Thyroid gland (tissue), 4 donors: ENCODE results near the gene RRAD.

ENCODE experiments used
- CTCF ChIP-seq, 6 experiments: fragments of 200-600 bp in 3 of 6; fragments of 450-650 bp in 3 of 6; sonication (generic) in 3 of 6; IDR thresholded peaks; one replicate each; pipeline ENCODE4 v1.5.1; 2016 to 2019; ENCODE audit warnings: antibody characterized with exemption in 6 of 6, mild to moderate bottlenecking in 2 of 6, inconsistent platforms in 1 of 6, moderate library complexity in 1 of 6
- POLR2A ChIP-seq, 2 donors: fragments of 450-650 bp; IDR thresholded peaks; one replicate each; pipeline ENCODE4 v1.6.1; 2017; ENCODE audit warnings: antibody characterized with exemption in 2 of 2, mild to moderate bottlenecking in 2 of 2, moderate library complexity in 1 of 2

GRCh38 chr16:66926171-66926947 is 1.0 kb upstream of the RRAD start:
- TF ChIP-seq CTCF (IDR thresholded peaks at IDR 0.05): no peak
- TF ChIP-seq POLR2A (IDR thresholded peaks at IDR 0.05): no peak
